Prostate gland (tissue), 2 donors: ENCODE results near the gene RANBP9. TPM values are rescaled to one million over a fixed set of nuclear protein-coding genes. Genes with fewer than 3 reads are reported as not detected.

ENCODE experiments used
- DNase-seq: peaks from one replicate; pipeline ENCODE4 v3.0.0-alpha.2; 2019; ENCODE audit warnings: low spot score
- H3K27ac ChIP-seq, 2 donors: fragments of 200-600 bp; sonication (generic); 2 replicates each; pipeline ENCODE4 v1.5.1; 2017 to 2019
- H3K27me3 ChIP-seq: fragments of 200-600 bp; sonication (generic); replicated peaks from 2 replicates; pipeline ENCODE4 v1.5.1; 2019; ENCODE audit not compliant: insufficient read depth
- H3K36me3 ChIP-seq, 2 donors: fragments of 200-600 bp; sonication (generic); 1 replicate in 1 of 2; 2 replicates in 1 of 2; pipeline versions ENCODE4 v1.5.1 to v1.8.1; 2017 to 2019
- H3K4me1 ChIP-seq: fragments of 200-600 bp; sonication (generic); replicated peaks from 2 replicates; pipeline ENCODE4 v1.5.1; 2019
- H3K4me3 ChIP-seq, 2 donors: fragments of 200-600 bp; sonication (generic); 2 replicates each; pipeline ENCODE4 v1.5.1; 2017 to 2019
- H3K9me3 ChIP-seq: fragments of 200-600 bp; sonication (generic); 2 replicates; pipeline ENCODE4 v1.5.1; 2017
- CTCF ChIP-seq, 4 experiments: fragments of 200-600 bp in 2 of 4; fragments of 450-650 bp in 2 of 4; sonication (generic) in 2 of 4; IDR thresholded peaks; 1 replicate in 3 of 4; 2 replicates in 1 of 4; pipeline ENCODE4 v1.5.1; 2016 to 2019; ENCODE audit warnings: antibody characterized with exemption in 4 of 4, mild to moderate bottlenecking in 2 of 4, moderate library complexity in 2 of 4
- POLR2A ChIP-seq: fragments of 450-650 bp; IDR thresholded peaks from one replicate; pipeline ENCODE4 v1.6.1; 2016; ENCODE audit warnings: antibody characterized with exemption, mild to moderate bottlenecking
- POLR2AphosphoS5 ChIP-seq: sonication (generic); formaldehyde crosslinking; IDR thresholded peaks from one replicate; pipeline ENCODE4 v1.6.1; 2017; ENCODE audit warnings: antibody characterized with exemption
- WGBS: methylation state at CpG from one replicate; pipeline ENCODE4 v1.1.5; 2018; 5-methylcytosine and 5-hydroxymethylcytosine counted together
- intact Hi-C: fragments of 100-400 bp; cut with DNase I; formaldehyde crosslinking; loops from one replicate; pipeline ENCODE4 v1.14.2; 2022
- total RNA-seq, 2 donors: library from RNA; depleted of rRNA; stranded (reverse); fragments of >200 nt; gene quantifications; one replicate each; pipeline ENCODE4 v1.1.0, GENCODE V29; 2016

Gene RANBP9
- total RNA-seq, 2 donors from 2014 or later, result 37.8 to 59.0 TPM

GRCh38 chr6:13660273-13660672 lies 51.4 kb downstream of the RANBP9 start:
- no peak for DNase-seq
- Histone ChIP-seq H3K9me3 (no peaks in the 10 kb centered on the region), H3K4me3 (no peak overlapping the region), H3K27ac (no peak overlapping the region), H3K4me1 (no peaks in the 10 kb centered on the region), H3K36me3 (no peaks in the 10 kb centered on the region), H3K27me3 (no peaks in the 10 kb centered on the region)
- TF ChIP-seq CTCF (IDR thresholded peaks at IDR 0.05), result no peak
- no peak for TF ChIP-seq POLR2A
- no peak for TF ChIP-seq POLR2AphosphoS5
- WGBS, result 96% methylated on average over 1 of the region's 1 CpG
- intact Hi-C loops, result no loop called here

- 88% methylated on average over 1 of the region's 1 CpG for WGBS
- Histone ChIP-seq H3K4me1 (no peaks in the 10 kb centered on the region), H3K9me3 (no peaks in the 10 kb centered on the region), H3K27ac (no peak overlapping the region), H3K4me3 (no peak overlapping the region), H3K36me3 (no peaks in the 10 kb centered on the region), H3K27me3 (no peaks in the 10 kb centered on the region)
- intact Hi-C loops, result no loop called here
- no peak for DNase-seq
- TF ChIP-seq POLR2AphosphoS5 (no peak), POLR2A (no peak)
Observed at GRCh38 chr6:13655700-13656099, 55.9 kb downstream of the RANBP9 start.

GRCh38 chr6:13654496-13654895 lies 57.1 kb downstream of the RANBP9 start:
- TF ChIP-seq POLR2AphosphoS5, result no peak
- no peak for TF ChIP-seq CTCF (IDR thresholded peaks at IDR 0.05)
- no peak for TF ChIP-seq POLR2A
- Histone ChIP-seq H3K4me3 (no peak overlapping the region), H3K4me1 (no peaks in the 10 kb centered on the region), H3K27ac (no peak overlapping the region), H3K27me3 (no peaks in the 10 kb centered on the region), H3K36me3 (no peaks in the 10 kb centered on the region), H3K9me3 (no peaks in the 10 kb centered on the region)
- intact Hi-C loops, result no loop called here
- DNase-seq, result no peak

- DNase-seq, result no peak
- intact Hi-C loops, result no loop called here
- 63% methylated on average over 2 of the region's 2 CpGs for WGBS
Observed at GRCh38 chr6:13653296-13653695, 58.3 kb downstream of the RANBP9 start.

GRCh38 chr6:13649393-13649792 lies 62.2 kb downstream of the RANBP9 start:
- TF ChIP-seq POLR2A (no peak), CTCF (IDR thresholded peaks at IDR 0.05) (no peak), POLR2AphosphoS5 (no peak)
- Histone ChIP-seq H3K9me3 (no peaks in the 10 kb centered on the region), H3K4me1 (no peaks in the 10 kb centered on the region), H3K27me3 (no peaks in the 10 kb centered on the region), H3K4me3 (no peak overlapping the region), H3K36me3 (no peaks in the 10 kb centered on the region), H3K27ac (no peak overlapping the region)
- no peak for DNase-seq
- intact Hi-C loops, result no loop called here
- 87% methylated on average over 4 of the region's 4 CpGs for WGBS

More at GRCh38 chr6:13653296-13653695, 58.3 kb downstream of the RANBP9 start:
- TF ChIP-seq POLR2A (no peak), CTCF (IDR thresholded peaks at IDR 0.05) (no peak), POLR2AphosphoS5 (no peak)
- Histone ChIP-seq H3K36me3 (no peaks in the 10 kb centered on the region), H3K4me1 (no peaks in the 10 kb centered on the region), H3K4me3 (no peak overlapping the region), H3K27ac (no peak overlapping the region), H3K27me3 (no peaks in the 10 kb centered on the region), H3K9me3 (no peaks in the 10 kb centered on the region)
